Measurements from ENCODE around the gene ENTPD3.

The ENTPD3 gene

DNA sequence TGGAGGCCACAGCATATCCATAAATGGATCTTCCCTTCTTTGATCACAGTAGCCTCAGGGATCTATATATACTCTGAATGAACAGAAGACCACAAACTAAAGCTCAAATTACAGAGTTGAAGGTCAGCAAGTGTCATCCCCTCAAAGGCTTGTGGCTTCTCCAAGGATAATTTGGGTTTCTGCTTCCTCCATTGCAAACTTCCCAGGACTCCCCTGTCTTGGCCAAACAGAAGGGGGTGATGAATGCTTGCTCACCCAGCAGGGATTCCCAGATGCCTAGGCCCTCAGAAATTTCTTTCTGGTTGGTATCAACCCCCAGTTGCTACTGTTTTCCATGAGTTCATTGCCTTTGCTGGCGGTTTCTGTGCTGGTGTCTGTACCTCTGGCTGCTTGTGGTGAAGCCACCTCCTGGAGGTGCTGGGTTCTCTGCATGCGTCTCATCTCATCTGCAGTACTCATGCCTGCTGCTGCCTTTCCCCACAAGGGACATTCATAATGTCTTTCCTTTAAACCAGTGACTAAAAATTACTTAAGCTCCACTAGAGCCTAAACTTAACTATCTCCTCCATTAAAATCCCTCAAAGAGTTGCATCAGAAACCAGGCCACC lies 17.7 kb downstream of the ENTPD3 start:
- FAIRE-seq (no peak), DNase-seq (ENCODE audit: low spot score) (no peak)

GRCh38 chr3:40407007-40407406 lies 20.0 kb downstream of the ENTPD3 start:
- no peak for DNase-seq (ENCODE audit: low spot score)
- FAIRE-seq = no peak

DNA sequence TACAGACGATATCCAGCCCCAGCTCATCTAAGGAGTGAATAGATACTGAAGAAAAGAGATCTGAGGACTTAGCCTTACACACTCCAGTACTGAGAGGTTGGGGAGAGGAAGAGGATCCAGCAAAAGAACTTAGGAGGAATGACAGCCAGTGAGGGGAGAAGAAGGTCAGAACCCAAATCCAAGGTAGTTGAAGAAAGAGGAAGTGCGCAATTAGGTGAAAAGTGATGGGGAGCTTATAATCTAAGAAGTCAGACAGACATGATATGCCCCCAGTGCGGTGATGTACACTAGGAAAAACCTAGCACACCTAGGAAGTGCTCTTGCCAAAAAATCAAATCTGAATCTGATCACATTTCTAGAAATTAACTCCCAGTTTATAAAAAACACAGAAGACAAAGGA lies 20.6 kb downstream of the ENTPD3 start:
- DNase-seq (ENCODE audit: low spot score) = no peak
- FAIRE-seq = no peak

DNA sequence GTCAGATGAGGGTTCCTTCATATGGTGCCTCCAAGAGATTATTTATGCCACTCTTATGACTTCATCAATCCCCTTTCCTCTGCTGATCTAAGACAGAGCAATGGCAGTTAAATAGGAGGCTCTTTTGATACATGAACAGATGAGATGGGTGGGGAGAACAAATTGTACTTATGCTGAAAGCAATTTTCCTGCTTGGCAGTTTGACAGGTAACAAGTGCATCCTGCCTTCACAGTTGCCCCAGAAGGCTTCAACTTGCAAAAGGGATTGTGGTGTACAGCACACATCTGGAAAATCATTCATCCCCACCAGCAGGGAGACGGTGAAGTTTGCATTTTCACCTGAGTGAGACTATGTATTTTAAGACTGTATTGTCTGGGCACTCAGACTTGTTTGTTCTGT lies 27.3 kb downstream of the ENTPD3 start:
- FAIRE-seq = no peak
- no peak for DNase-seq (ENCODE audit: low spot score)

- DNase-seq (ENCODE audit: low spot score) = no peak
- FAIRE-seq = no peak
Measured at GRCh38 chr3:40417845-40418543, 31.0 kb downstream of the ENTPD3 start.

DNA sequence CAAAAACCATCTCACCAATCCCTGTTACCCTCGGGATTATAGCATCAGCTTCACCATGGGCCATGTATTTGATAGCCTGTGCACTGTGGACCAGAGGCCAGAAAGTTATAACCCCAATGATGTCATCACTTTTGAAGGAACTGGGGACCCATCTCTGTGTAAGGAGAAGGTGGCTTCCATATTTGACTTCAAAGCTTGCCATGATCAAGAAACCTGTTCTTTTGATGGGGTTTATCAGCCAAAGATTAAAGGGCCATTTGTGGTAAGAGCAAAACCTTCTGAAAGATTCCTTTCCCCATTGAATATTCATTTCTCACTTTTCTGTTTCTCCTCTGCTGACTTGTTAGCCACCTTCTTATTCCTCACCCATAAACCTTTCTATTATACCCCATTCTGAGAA lies 35.9 kb downstream of the ENTPD3 start:
- DNase-seq (ENCODE audit: low spot score) (no peak), FAIRE-seq (no peak)

DNA sequence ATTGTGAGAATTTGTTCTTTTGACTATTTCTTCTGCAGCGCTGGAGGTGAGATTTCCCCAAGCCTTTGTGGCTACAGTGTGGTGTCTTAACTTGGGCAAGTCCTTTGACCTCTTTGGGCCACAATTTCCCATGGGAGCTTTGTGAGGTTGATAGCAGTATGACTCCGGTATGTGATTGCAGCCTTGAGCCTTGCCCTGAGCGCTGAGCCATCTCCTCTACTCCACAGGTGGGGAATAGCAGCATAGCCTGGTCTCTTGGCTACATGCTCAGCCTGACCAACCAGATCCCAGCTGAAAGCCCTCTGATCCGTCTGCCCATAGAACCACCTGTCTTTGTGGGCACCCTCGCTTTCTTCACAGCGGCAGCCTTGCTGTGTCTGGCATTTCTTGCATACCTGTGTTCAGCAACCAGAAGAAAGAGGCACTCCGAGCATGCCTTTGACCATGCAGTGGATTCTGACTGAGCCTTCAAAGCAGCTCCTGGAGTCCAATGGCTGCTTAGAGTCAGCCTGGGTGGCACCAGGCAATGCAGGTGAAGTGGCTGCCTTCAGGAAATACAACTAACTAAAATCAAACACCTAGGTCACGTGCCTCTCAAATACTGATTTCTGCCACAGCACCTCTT lies 40.2 kb downstream of the ENTPD3 start:
- no peak for DNase-seq (ENCODE audit: low spot score)
- no peak for FAIRE-seq

- FAIRE-seq = no peak
- DNase-seq (ENCODE audit: low spot score) = no peak
Measured at GRCh38 chr3:40432793-40433192, 45.8 kb downstream of the ENTPD3 start.

DNA sequence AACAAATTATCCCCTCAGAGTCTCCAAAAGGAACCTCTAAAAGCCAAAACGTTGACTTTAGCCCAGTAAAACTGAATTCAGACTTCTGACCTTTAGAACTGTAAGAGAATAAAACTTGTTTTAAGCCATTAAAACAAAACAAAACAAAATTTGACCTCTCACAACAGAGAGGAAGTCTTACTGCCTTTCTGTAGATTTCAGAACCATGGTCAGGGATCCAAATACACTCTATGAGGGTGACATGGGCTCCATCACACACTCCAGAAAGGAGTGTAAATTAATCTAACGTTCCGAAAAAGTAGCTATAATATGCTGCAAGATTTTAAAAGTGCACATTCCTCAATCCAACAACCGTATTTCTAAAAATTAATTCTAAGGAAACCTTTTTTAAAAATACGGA lies 50.9 kb downstream of the ENTPD3 start:
- DNase-seq (ENCODE audit: low spot score) (no peak), FAIRE-seq (no peak)

- FAIRE-seq (no peak), DNase-seq (ENCODE audit: low spot score) (no peak)
Measured at GRCh38 chr3:40445062-40445461, 58.1 kb downstream of the ENTPD3 start.

DNA sequence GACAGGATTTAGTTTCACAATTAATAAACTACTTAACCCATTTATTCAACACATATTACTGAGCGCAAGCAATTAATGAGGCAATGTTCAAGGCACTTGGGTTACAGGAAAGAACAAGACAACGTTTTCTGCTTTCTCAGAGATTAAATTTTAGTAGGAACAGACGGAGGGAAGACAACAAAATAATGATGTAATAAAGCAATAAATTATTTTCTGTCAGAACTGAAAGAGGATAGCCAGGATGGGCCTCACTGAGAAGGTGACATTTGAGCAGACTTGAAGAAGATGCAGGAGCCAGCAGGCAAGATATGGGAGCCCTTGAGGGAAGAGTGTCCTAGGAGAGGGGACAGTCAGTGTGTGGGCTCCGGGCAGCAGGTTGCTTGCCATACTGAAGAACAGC lies 58.9 kb downstream of the ENTPD3 start:
- FAIRE-seq = no peak

GRCh38 chr3:40450438-40450837 lies 63.5 kb downstream of the ENTPD3 start:
- FAIRE-seq = no peak
- DNase-seq (ENCODE audit: low spot score) = no peak

More for the DNA sequence above, 58.9 kb downstream of the ENTPD3 start:
- no peak for DNase-seq (ENCODE audit: low spot score)

- no peak for FAIRE-seq
- no peak for DNase-seq (ENCODE audit: low spot score)
Measured at GRCh38 chr3:40451551-40451950, 64.6 kb downstream of the ENTPD3 start.

GRCh38 chr3:40452057-40452456 lies 65.1 kb downstream of the ENTPD3 start:
- FAIRE-seq = no peak
- no peak for DNase-seq (ENCODE audit: low spot score)

- DNase-seq (ENCODE audit: low spot score) (no peak), FAIRE-seq (no peak)
Measured at GRCh38 chr3:40452562-40452875, 65.5 kb downstream of the ENTPD3 start.

GRCh38 chr3:40452876-40453730 lies 66.1 kb downstream of the ENTPD3 start:
- FAIRE-seq = peak; percentile 90
- DNase-seq (ENCODE audit: low spot score) = peak; percentile 90

- no peak for DNase-seq (ENCODE audit: low spot score)
- no peak for FAIRE-seq
Measured at GRCh38 chr3:40453933-40454332, 66.9 kb downstream of the ENTPD3 start.

GRCh38 chr3:40455328-40455727 lies 68.3 kb downstream of the ENTPD3 start:
- DNase-seq (ENCODE audit: low spot score) = no peak
- no peak for FAIRE-seq

DNA sequence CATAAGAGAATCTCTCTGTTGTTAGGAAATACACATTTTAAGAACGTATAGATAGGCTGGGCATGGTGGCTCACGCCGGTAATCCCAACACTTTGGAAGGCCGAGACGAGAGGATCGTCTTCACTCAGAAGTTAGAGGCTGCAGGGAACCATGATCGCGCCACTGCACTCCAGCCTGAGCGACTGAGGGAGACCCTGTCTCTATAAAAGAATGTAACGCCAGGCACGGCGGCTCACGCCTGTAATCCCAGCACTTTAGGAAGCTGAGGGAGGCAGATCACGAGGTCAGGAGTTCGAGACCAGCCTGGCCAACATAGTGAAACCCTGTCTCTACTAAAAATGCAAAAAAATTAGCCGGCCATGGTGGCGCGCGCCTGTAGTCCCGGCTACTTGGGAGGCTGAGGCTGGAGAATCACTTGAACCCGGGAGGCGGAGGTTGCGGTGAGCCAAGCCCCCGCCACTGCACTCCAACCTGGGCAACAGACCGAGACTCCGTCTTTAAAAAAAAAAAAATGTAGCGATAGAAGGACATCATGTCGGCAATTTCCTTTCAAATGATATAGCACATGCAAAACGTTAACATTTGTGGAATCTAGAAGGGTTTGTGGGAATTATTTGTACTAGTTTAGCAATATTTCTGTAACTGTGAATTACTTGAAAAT lies 69.4 kb downstream of the ENTPD3 start:
- no peak for DNase-seq (ENCODE audit: low spot score)

DNA sequence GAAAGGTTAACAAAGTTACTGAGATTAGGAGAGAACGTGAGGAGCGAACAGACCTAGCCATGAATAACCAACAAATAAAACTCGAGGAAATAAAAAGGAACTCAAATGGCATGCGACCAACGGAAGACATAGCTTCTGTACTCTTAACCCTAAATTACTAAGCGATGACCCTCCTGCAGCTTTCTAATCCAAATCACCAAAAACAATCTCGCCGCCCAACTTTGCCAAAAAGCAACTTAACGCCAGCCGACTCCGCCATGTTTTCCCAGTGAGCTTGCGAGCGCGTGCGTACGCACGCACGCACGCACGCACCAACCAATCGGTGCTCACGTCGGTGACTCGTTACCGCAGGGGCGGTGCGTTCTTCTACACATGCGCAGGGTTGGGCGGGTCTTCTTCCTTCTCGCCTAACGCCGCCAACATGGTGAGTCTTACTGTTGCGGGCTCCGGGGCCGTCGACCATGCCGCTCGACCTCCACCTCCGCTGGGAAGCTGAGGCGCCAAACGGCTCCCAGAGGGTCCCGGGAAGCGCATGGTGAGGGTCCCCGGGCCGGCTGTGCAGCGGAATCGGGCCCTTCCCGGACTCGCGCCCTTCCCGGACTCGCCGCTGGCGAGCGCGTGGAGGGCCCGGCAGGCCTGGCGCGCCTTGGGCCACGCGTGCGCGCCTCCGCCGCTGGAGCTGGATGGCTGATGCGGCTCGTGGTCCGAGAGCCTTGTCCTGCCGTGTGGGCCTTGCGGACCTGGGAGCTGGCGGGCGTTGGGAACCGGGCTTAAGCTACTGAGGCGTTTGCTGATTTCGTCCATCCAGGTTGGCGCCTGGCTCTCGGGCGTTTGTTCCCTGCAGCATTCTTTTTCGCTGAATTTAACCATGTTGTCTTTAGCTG lies 70.2 kb downstream of the ENTPD3 start, which contains the start of gene RPL14:
Gene RPL14, plus strand, starts transcription at position 400 of the 884 bp plus-strand sequence. Its CDS starts 133 bp downstream, at position 533.
- FAIRE-seq (peak; percentile 27), DNase-seq (ENCODE audit: low spot score) (peak; percentile 82)

More for the DNA sequence above, 69.4 kb downstream of the ENTPD3 start:
- FAIRE-seq = no peak
